Peyer's patch (tissue), 4 donors: ENCODE measurements around the gene NEK2.

Source experiments
- POLR2A ChIP-seq, 2 donors: fragments of 450-650 bp; IDR thresholded peaks; one replicate each; pipeline ENCODE4 v1.5.1; 2017; ENCODE audit warnings: antibody characterized with exemption in 2 of 2, mild to moderate bottlenecking in 2 of 2, moderate library complexity in 2 of 2
- TF ChIP-seq, protein P1 (sequence below), 6 experiments: fragments of 450-650 bp in 4 of 6; fragments of 200-600 bp in 2 of 6; sonication (generic) in 1 of 6; IDR thresholded peaks; one replicate each; pipeline ENCODE4 v1.5.1; 2017 to 2019; ENCODE audit warnings: antibody characterized with exemption in 6 of 6, mild to moderate bottlenecking in 3 of 6, moderate library complexity in 1 of 6

DNA sequence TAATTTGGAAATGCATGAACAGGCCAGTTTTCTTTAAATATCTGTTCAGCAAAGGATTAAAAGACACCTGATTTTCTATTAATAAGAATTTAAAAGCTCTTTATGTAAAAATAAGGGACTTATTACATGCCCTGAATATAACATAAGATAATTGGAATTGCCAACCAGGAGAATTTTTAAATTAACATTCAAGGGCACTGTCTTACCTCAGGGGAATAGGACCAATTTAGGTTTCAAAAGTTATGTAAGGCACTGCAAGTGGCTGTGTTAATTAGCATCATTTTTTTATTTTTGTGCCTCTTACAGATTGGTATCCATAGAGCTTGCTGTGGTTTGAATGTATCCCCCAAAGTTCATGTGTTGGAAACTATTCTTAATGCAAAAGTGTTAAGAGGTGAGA is 1.3 kb upstream of the NEK2 start:
- TF ChIP-seq POLR2A (IDR thresholded peaks at IDR 0.05), result no peak
- TF ChIP-seq, protein P1, sequence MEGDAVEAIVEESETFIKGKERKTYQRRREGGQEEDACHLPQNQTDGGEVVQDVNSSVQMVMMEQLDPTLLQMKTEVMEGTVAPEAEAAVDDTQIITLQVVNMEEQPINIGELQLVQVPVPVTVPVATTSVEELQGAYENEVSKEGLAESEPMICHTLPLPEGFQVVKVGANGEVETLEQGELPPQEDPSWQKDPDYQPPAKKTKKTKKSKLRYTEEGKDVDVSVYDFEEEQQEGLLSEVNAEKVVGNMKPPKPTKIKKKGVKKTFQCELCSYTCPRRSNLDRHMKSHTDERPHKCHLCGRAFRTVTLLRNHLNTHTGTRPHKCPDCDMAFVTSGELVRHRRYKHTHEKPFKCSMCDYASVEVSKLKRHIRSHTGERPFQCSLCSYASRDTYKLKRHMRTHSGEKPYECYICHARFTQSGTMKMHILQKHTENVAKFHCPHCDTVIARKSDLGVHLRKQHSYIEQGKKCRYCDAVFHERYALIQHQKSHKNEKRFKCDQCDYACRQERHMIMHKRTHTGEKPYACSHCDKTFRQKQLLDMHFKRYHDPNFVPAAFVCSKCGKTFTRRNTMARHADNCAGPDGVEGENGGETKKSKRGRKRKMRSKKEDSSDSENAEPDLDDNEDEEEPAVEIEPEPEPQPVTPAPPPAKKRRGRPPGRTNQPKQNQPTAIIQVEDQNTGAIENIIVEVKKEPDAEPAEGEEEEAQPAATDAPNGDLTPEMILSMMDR (IDR thresholded peaks at IDR 0.05), result no peak
